Renal cortical epithelial cell (primary cell): ENCODE results near the gene E4F1. TPM values are rescaled to one million over a fixed set of nuclear protein-coding genes. Genes with fewer than 3 reads are reported as not detected.

Experiments used
- DNase-seq: peaks from one replicate; pipeline ENCODE4 v3.0.0-alpha.2; 2011; ENCODE audit warnings: low read depth
- total RNA-seq: library from RNA; depleted of rRNA; stranded (reverse); fragments of >200 nt; gene quantifications from 2 replicates; pipeline ENCODE4 v1.2.3, GENCODE V29; 2014

E4F1 gene
- total RNA-seq, 1 donor from 2014 or later: 32.7 TPM

- no peak for DNase-seq
These were observed 52.3 kb downstream of the E4F1 start for GRCh38 chr16:2275476-2276367.

GRCh38 chr16:2276368-2277195, 53.2 kb downstream of the E4F1 start:
- DNase-seq: no peak

- no peak for DNase-seq
These were observed 54.3 kb downstream of the E4F1 start for GRCh38 chr16:2277466-2278271.

GRCh38 chr16:2278272-2278608, 54.8 kb downstream of the E4F1 start:
- no peak for DNase-seq

GRCh38 chr16:2278956-2279800, 55.8 kb downstream of the E4F1 start:
- DNase-seq: no peak

- no peak for DNase-seq
These were observed 57.1 kb downstream of the E4F1 start for GRCh38 chr16:2280461-2280860.

GRCh38 chr16:2280981-2281542, 57.7 kb downstream of the E4F1 start:
- no peak for DNase-seq

GRCh38 chr16:2282262-2282661, 58.9 kb downstream of the E4F1 start:
- DNase-seq: no peak

GRCh38 chr16:2282866-2283555, 59.6 kb downstream of the E4F1 start:
- no peak for DNase-seq

GRCh38 chr16:2284001-2284770, 60.8 kb downstream of the E4F1 start:
- no peak for DNase-seq

- no peak for DNase-seq
These were observed 61.6 kb downstream of the E4F1 start for GRCh38 chr16:2284797-2285576.

Other genes with a start within 250 kb of the E4F1 start
- gene NOXO1, start 242.1 kb upstream of the E4F1 start, total RNA-seq: 0.87 TPM in 1 of 2 replicates, not detected in the other
- gene GFER, start 239.4 kb upstream of the E4F1 start, total RNA-seq: 8.7 and 10.1 TPM in 2 replicates
- gene SYNGR3, start 233.6 kb upstream of the E4F1 start, total RNA-seq: 2.0 and 8.0 TPM in 2 replicates
- gene ZNF598, start 213.8 kb upstream of the E4F1 start, total RNA-seq: 10.1 and 22.4 TPM in 2 replicates
- gene NPW, start 203.8 kb upstream of the E4F1 start, total RNA-seq: 0.10 TPM in 1 of 2 replicates, not detected in the other
- 3.5 and 6.3 TPM in 2 replicates for gene NHERF2, start 196.7 kb upstream of the E4F1 start, total RNA-seq
- 11.4 and 24.5 TPM in 2 replicates for gene NTHL1, start 175.8 kb upstream of the E4F1 start, total RNA-seq
- 24.5 and 63.6 TPM in 2 replicates for gene TSC2, start 175.6 kb upstream of the E4F1 start, total RNA-seq
- 17.4 and 98.0 TPM in 2 replicates for gene PKD1, start 87.7 kb upstream of the E4F1 start, total RNA-seq
- gene RAB26, start 75.0 kb upstream of the E4F1 start, total RNA-seq: 0.69 and 0.70 TPM in 2 replicates
- 41.8 and 66.1 TPM in 2 replicates for gene TRAF7, start 67.8 kb upstream of the E4F1 start, total RNA-seq
- gene CASKIN1, start 27.0 kb upstream of the E4F1 start, total RNA-seq: under 0.01 and 0.15 TPM in 2 replicates
- gene MLST8, start 18.1 kb upstream of the E4F1 start, total RNA-seq: 16.7 and 22.2 TPM in 2 replicates
- gene BRICD5, start 12.7 kb upstream of the E4F1 start, total RNA-seq: 0.17 and 1.7 TPM in 2 replicates
- 9.7 and 29.9 TPM in 2 replicates for gene PGP, start 8.8 kb upstream of the E4F1 start, total RNA-seq
- 0.17 and 1.1 TPM in 2 replicates for gene DNASE1L2, start 12.9 kb downstream of the E4F1 start, total RNA-seq
- 36.0 and 43.1 TPM in 2 replicates for gene ECI1, start 28.0 kb downstream of the E4F1 start, total RNA-seq
- 76.4 and 94.4 TPM in 2 replicates for gene RNPS1, start 44.5 kb downstream of the E4F1 start, total RNA-seq
- gene ABCA3, start 117.1 kb downstream of the E4F1 start, total RNA-seq: 13.2 and 16.5 TPM in 2 replicates
- gene CCNF, start 205.9 kb downstream of the E4F1 start, total RNA-seq: 3.7 and 14.9 TPM in 2 replicates
- gene TEDC2, start 236.5 kb downstream of the E4F1 start, total RNA-seq: 2.3 and 6.3 TPM in 2 replicates
- 1.2 TPM in 1 of 2 replicates, not detected in the other for gene NTN3, start 247.7 kb downstream of the E4F1 start, total RNA-seq